K562 (cell line): ENCODE data around the gene FBXW11. TPM values are rescaled to one million over a fixed set of nuclear protein-coding genes. Genes with fewer than 3 reads are reported as not detected.

ENCODE experiments used
- ATAC-seq: fragments of 200-7000 bp; cut with Tn5 transposase; 3 replicates; pipeline ENCODE4 v1.9.1; 2020; ENCODE audit warnings: moderate library complexity
- BruUV-seq: library from RNA; stranded (reverse); fragments of 400-500 nt; replicated peaks from 2 replicates; lab custom pipeline; 2021; lab: Mats Ljungman, UMichigan
- CTCF ChIA-PET: fragments of 300-600 bp; formaldehyde crosslinking; extraction: SDS; loops from one replicate; lab custom pipeline; 2021; ENCODE audit warnings: low intra/inter-chr PET ratio; lab: Yijun Ruan, JAX
- POLR2A ChIA-PET: fragments of 300-600, 350-650 bp; sonication (Branson Sonifier 250); formaldehyde crosslinking; extraction: SDS; loops from one replicate; lab custom pipeline; 2021; ENCODE audit warnings: antibody characterized with exemption, inconsistent platforms; lab: Yijun Ruan, JAX
- DNase-seq, 4 experiments: peaks; one replicate each; pipeline versions ENCODE4 v3.0.0 to v3.0.0-alpha.2; 2011 to 2018; ENCODE audit warnings: low spot score in 3 of 4, mixed read lengths in 3 of 4; ENCODE audit errors: extremely low read depth in 1 of 4
- FAIRE-seq: peaks from 2 replicates; lab custom pipeline; 2011; peaks lifted over from hg19 to GRCh38; lab: Jason Lieb, UNC
- H2AFZ ChIP-seq: 2 replicates; pipeline ENCODE4 v1.6.0; 2011; ENCODE audit warnings: low read depth, low read length, control low read depth, inconsistent platforms
- H3K27ac ChIP-seq: fragments of 200-600 bp; 3 replicates; pipeline ENCODE4 v1.8.0; 2011; ENCODE audit warnings: low read depth, mild to moderate bottlenecking, control low read depth, inconsistent platforms, low read length, moderate library complexity, mixed read lengths; ENCODE audit errors: extremely low read depth
- H3K27me3 ChIP-seq, 2 experiments: fragments of 300-600 bp in 1 of 2; 2 replicates in 1 of 2; 3 replicates in 1 of 2; pipeline versions ENCODE4 v1.6.0 to v1.8.0; 2011; ENCODE audit warnings: inconsistent platforms in 2 of 2, low read length in 2 of 2, mild to moderate bottlenecking in 1 of 2, mixed read lengths in 1 of 2, moderate library complexity in 1 of 2; ENCODE audit not compliant: control insufficient read depth in 2 of 2, insufficient read depth in 2 of 2
- H3K36me3 ChIP-seq: fragments of 300-600 bp; 3 replicates; pipeline ENCODE4 v1.8.0; 2011; ENCODE audit warnings: mild to moderate bottlenecking, low read length, inconsistent platforms; ENCODE audit not compliant: control insufficient read depth, insufficient read depth
- H3K4me1 ChIP-seq, 2 experiments: fragments of 200-600 bp in 1 of 2; replicated peaks in 1 of 2; 2 replicates in 1 of 2; 3 replicates in 1 of 2; pipeline versions ENCODE4 v1.5.1 to v1.8.0; 2011; ENCODE audit warnings: inconsistent platforms in 2 of 2, low read length in 2 of 2, mild to moderate bottlenecking in 1 of 2, mixed read lengths in 1 of 2, moderate library complexity in 1 of 2; ENCODE audit not compliant: control insufficient read depth in 2 of 2, insufficient read depth in 2 of 2
- H3K4me2 ChIP-seq: 2 replicates; pipeline ENCODE4 v1.6.1; 2011; ENCODE audit warnings: low read length, control low read depth, inconsistent platforms, mixed read lengths; ENCODE audit not compliant: insufficient read depth
- H3K4me3 ChIP-seq: fragments of 200-600 bp; sonication (generic), shearing (Covaris generic); 2 replicates; pipeline ENCODE4 v1.5.1; 2016; ENCODE audit warnings: control low read depth, inconsistent platforms
- H3K79me2 ChIP-seq: fragments of 200-600 bp; 3 replicates; pipeline ENCODE4 v1.8.0; 2011; ENCODE audit warnings: low read length, inconsistent platforms; ENCODE audit not compliant: control insufficient read depth, insufficient read depth
- H3K9ac ChIP-seq, 2 experiments: 2 replicates each; pipeline versions ENCODE4 v1.6.0 to v1.6.1; 2011; ENCODE audit warnings: low read depth in 2 of 2, low read length in 2 of 2, control low read depth in 1 of 2, inconsistent platforms in 1 of 2, mild to moderate bottlenecking in 1 of 2, mixed read lengths in 1 of 2; ENCODE audit not compliant: insufficient read depth in 1 of 2
- H3K9me1 ChIP-seq: one replicate; pipeline ENCODE4 v1.6.0; 2011; ENCODE audit warnings: inconsistent platforms, mild to moderate bottlenecking, low read length, moderate library complexity; ENCODE audit not compliant: control insufficient read depth, insufficient read depth
- H3K9me3 ChIP-seq: replicated peaks from 2 replicates; pipeline ENCODE4 v1.5.1; 2011; ENCODE audit warnings: low read depth, low read length, inconsistent platforms; ENCODE audit not compliant: control insufficient read depth, insufficient read depth
- H4K20me1 ChIP-seq: replicated peaks from 2 replicates; pipeline ENCODE4 v1.6.1; 2011; ENCODE audit warnings: low read length, inconsistent platforms, mixed read lengths; ENCODE audit not compliant: control insufficient read depth, insufficient read depth
- ATF7 ChIP-seq: fragments of 450-650 bp; IDR thresholded peaks from 2 replicates; pipeline ENCODE4 v1.7.1; 2014; ENCODE audit warnings: mild to moderate bottlenecking, moderate library complexity
- CBFB ChIP-seq: sonication (generic); formaldehyde crosslinking; IDR thresholded peaks from 2 replicates; pipeline ENCODE4 v1.4.0; 2020; ENCODE audit warnings: mild to moderate bottlenecking, missing genetic modification reagents
- ETV6 ChIP-seq, 3 experiments: fragments of 150-350 bp in 1 of 3; sonication (generic) in 1 of 3; formaldehyde crosslinking in 1 of 3; IDR thresholded peaks; 2 replicates each; pipeline versions ENCODE4 v1.6.1 to v1.8.0; 2014 to 2022; ENCODE audit warnings: borderline replicate concordance in 2 of 3, low read depth in 2 of 3, antibody characterized with exemption in 1 of 3, low read length in 1 of 3, mild to moderate bottlenecking in 1 of 3, missing genetic modification reagents in 1 of 3
- IFI16 ChIP-seq: fragments of 250-450 bp; sonication (Bioruptor Pico); IDR thresholded peaks from 2 replicates; pipeline ENCODE4 v2.1.2; 2022; ENCODE audit warnings: mild to moderate bottlenecking, inconsistent platforms
- MEF2A ChIP-seq: IDR thresholded peaks from 2 replicates; pipeline ENCODE4 v1.6.1; 2011; ENCODE audit warnings: low read depth, mild to moderate bottlenecking, low read length, moderate library complexity; ENCODE audit not compliant: control insufficient read depth
- PCBP1 ChIP-seq: fragments of 200-400 bp; formaldehyde crosslinking; IDR thresholded peaks from 2 replicates; pipeline ENCODE4 v1.6.1; 2018; ENCODE audit warnings: mild to moderate bottlenecking, low read depth, low read length; ENCODE audit not compliant: poor library complexity, severe bottlenecking
- PHB2 ChIP-seq: fragments of 450-650 bp; IDR thresholded peaks from 2 replicates; pipeline ENCODE4 v1.6.1; 2017; ENCODE audit warnings: low read depth
- RBM15 ChIP-seq: fragments of 200-400 bp; formaldehyde crosslinking; IDR thresholded peaks from 2 replicates; pipeline ENCODE4 v1.6.1; 2018; ENCODE audit warnings: mild to moderate bottlenecking, low read length, moderate library complexity; ENCODE audit not compliant: insufficient read depth
- ZBTB33 ChIP-seq: sonication (generic); formaldehyde crosslinking; IDR thresholded peaks from 2 replicates; pipeline ENCODE4 v1.8.1; 2023; ENCODE audit warnings: mild to moderate bottlenecking, missing genetic modification reagents
- ZBTB49 ChIP-seq: sonication (generic); formaldehyde crosslinking; IDR thresholded peaks from 2 replicates; pipeline ENCODE4 v1.8.0; 2022; ENCODE audit warnings: missing genetic modification reagents, mild to moderate bottlenecking, borderline replicate concordance
- ZNF589 ChIP-seq: fragments of 200-800 bp; sonication (Bioruptor generic); IDR thresholded peaks from 2 replicates; pipeline ENCODE4 v1.6.1; 2016; ENCODE audit warnings: low read depth, missing genetic modification characterization, missing compliant biosample characterization
- WGBS: fragments of 100-300 bp; shearing (Covaris generic); methylation state at CpG from one replicate; pipeline ENCODE4 v1.1.6; 2016; ENCODE audit warnings: low coverage, mixed read lengths; ENCODE audit not compliant: insufficient coverage; ENCODE audit errors: missing lambda C conversion rate; 5-methylcytosine and 5-hydroxymethylcytosine counted together
- in situ Hi-C: fragments of 300-500 bp; cut with MboI; formaldehyde crosslinking; loops from 4 replicates; pipeline ENCODE4 v1.15.0; 2018; ENCODE audit warnings: inconsistent platforms, mixed read lengths
- intact Hi-C: fragments of 100-400 bp; cut with micrococcal nuclease; formaldehyde crosslinking; loops from 2 replicates; pipeline ENCODE4 v1.14.2; 2022
- polyA plus RNA-seq, 8 experiments: library from polyadenylated mRNA; depleted of rRNA in 4 of 8; stranded (reverse) in 5 of 8; unstranded in 3 of 8; fragments of >200 nt; fragmentation: Nextera tagmentation in 2 of 8; fragmentation: Illumina TruSeq in 1 of 8; extraction: Ambion mirVana in 2 of 8; extraction: Trizol in 1 of 8; gene quantifications; 2 replicates each; pipeline versions ENCODE4 v1.2.1 to v1.2.3, GENCODE V29; 2011 to 2014; ENCODE audit warnings: inconsistent platforms in 1 of 8, missing spikeins in 1 of 8
- total RNA-seq, 7 experiments: library from RNA; depleted of rRNA in 6 of 7; stranded (reverse); fragments of >200 nt in 6 of 7; fragmentation: Illumina TruSeq in 2 of 7; extraction: Trizol in 2 of 7; gene quantifications; 2 replicates each; pipeline versions ENCODE4 v1.2.1 to v1.2.3, GENCODE V29; 2011 to 2021; ENCODE audit warnings: low replicate concordance in 1 of 7
- TF ChIP-seq, protein P1 (sequence below): fragments of 250-450 bp; sonication (Bioruptor Pico); IDR thresholded peaks from 2 replicates; pipeline ENCODE4 v1.8.0; 2021; ENCODE audit warnings: borderline replicate concordance, mild to moderate bottlenecking, moderate library complexity; ENCODE audit not compliant: poor library complexity, severe bottlenecking
- TF ChIP-seq, protein P2 (sequence below): fragments of 250-450 bp; sonication (Bioruptor Pico); IDR thresholded peaks from 2 replicates; pipeline ENCODE4 v1.4.0; 2020; ENCODE audit warnings: mild to moderate bottlenecking

The FBXW11 gene
- total and polyA plus RNA-seq, 9 of the 15 experiments (the other 6 are each of a cell fraction or from before 2014, with no cell fraction given), result 3.0 to 28.6 (median 23.6) TPM

- Histone ChIP-seq H3K4me3 (no peak overlapping the region), H4K20me1 (no peaks in the 10 kb centered on the region), H3K27ac (no peak overlapping the region), H3K79me2 (peaks cover 30% of the 10 kb centered on the region; the same call in 1 of the 3 replicates), H3K4me2 (no peak overlapping the region), H3K36me3 (no peaks in the 10 kb centered on the region), H3K9ac (no peak overlapping the region), H3K4me1 (no peaks in the 10 kb centered on the region), H2AFZ (no peak overlapping the region), H3K27me3 (no peaks in the 10 kb centered on the region), H3K9me1 (no peaks in the 10 kb centered on the region), H3K9me3 (no peaks in the 10 kb centered on the region)
- ATAC-seq (no peak), DNase-seq (no peak), FAIRE-seq (no peak)
- WGBS, result 91% methylated on average over 8 of the region's 8 CpGs
- intact Hi-C loops, result no loop called here
- CTCF ChIA-PET, result no interaction called here
- POLR2A ChIA-PET, result no interaction called here
- in situ Hi-C loops, result no loop called here
- BruUV-seq, result no TSS peak
- no peak for TF ChIP-seq RBM15
- TF ChIP-seq, protein P1, sequence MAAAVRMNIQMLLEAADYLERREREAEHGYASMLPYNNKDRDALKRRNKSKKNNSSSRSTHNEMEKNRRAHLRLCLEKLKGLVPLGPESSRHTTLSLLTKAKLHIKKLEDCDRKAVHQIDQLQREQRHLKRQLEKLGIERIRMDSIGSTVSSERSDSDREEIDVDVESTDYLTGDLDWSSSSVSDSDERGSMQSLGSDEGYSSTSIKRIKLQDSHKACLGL (CRISPR knock-in tag), result no peak
- no peak for TF ChIP-seq MEF2A
- TF ChIP-seq, protein P2, sequence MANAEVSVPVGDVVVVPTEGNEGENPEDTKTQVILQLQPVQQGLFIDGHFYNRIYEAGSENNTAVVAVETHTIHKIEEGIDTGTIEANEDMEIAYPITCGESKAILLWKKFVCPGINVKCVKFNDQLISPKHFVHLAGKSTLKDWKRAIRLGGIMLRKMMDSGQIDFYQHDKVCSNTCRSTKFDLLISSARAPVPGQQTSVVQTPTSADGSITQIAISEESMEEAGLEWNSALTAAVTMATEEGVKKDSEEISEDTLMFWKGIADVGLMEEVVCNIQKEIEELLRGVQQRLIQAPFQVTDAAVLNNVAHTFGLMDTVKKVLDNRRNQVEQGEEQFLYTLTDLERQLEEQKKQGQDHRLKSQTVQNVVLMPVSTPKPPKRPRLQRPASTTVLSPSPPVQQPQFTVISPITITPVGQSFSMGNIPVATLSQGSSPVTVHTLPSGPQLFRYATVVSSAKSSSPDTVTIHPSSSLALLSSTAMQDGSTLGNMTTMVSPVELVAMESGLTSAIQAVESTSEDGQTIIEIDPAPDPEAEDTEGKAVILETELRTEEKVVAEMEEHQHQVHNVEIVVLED (CRISPR knock-in tag), result no peak
- no peak for TF ChIP-seq ZBTB33 (CRISPR knock-in tag)
- TF ChIP-seq CBFB (CRISPR knock-in tag), result no peak
- no peak for TF ChIP-seq PHB2
- no peak for TF ChIP-seq IFI16
- no peak for TF ChIP-seq ZBTB49
- no peak for TF ChIP-seq ZNF589 (CRISPR knock-in tag)
- no peak for TF ChIP-seq PCBP1
- TF ChIP-seq ATF7, result no peak
- TF ChIP-seq ETV6 (IDR thresholded peaks at IDR 0.05; ENCODE audit: borderline replicate concordance in 1 of 2, low read depth in 2 of 2, low read length in 1 of 2), result no peak
- TF ChIP-seq ETV6 (CRISPR knock-in tag; IDR thresholded peaks at IDR 0.05; ENCODE audit: borderline replicate concordance), result no peak
Measured at GRCh38 chr5:171926311-171926710, 80.1 kb downstream of the FBXW11 start.
